Measurements from ENCODE around the gene GSS.

DNA sequence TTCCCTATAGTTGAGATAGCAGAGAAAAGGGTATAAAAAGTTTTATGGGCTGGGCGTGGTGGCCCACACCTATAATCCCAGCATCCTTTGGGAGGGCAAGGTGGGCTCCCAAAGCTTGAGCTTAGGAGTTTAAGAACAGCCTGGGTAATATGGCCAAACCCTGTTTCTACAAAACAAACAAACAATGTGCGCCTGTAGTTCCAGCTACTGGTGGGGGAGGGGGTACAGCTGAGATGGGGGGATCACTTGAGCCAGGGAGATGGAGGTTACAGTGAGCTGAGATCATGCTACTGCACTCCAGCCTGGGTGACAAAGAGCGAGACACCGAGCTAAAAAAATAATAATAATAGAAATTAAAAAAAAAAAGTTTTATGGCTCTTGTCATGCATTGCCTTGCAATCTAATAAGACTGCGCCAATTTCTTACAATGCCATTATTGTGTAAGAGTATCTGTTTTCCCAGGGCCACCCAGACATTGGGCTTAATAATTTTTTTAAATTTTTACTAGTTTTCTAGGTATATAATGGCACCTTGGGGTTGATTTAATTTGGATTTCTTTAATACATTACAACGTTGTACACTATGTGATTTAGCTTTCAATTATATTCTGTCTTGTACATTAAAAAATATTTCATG, 75.3 kb downstream of the GSS start:
- no peak for TF ChIP-seq EZH2 (IDR thresholded peaks at IDR 0.05; ENCODE audit: borderline replicate concordance, low read depth, low read length, severe bottlenecking)
- TF ChIP-seq POLR2A (IDR thresholded peaks at IDR 0.05; ENCODE audit: low read depth, low read length), result no peak
- TF ChIP-seq CTCF (IDR thresholded peaks at IDR 0.05; ENCODE audit: extremely low read depth in 1 of 2, insufficient read depth in 1 of 2, low read depth in 1 of 2, low read length in 2 of 2), result no peak

Measured in endothelial cell of umbilical vein (primary cell).